ENCODE measurements around the gene IFRD2. TPM values are rescaled to one million over a fixed set of nuclear protein-coding genes. Genes with fewer than 3 reads are reported as not detected.

Gene IFRD2
- total and polyA plus RNA-seq, 2 of the 13 experiments (the other 11 are each of a cell fraction or from before 2014, with no cell fraction given): 32.8 to 96.1 TPM

- TF ChIP-seq ZNF788 (CRISPR knock-in tag; IDR thresholded peaks at IDR 0.05; ENCODE audit: borderline replicate concordance): no peak
- TF ChIP-seq NCOR1 (IDR thresholded peaks at IDR 0.05; ENCODE audit: borderline replicate concordance, low read length): no peak
- no peak for TF ChIP-seq ZMAT5 (CRISPR knock-in tag; IDR thresholded peaks at IDR 0.05; ENCODE audit: borderline replicate concordance, low read depth)
- TF ChIP-seq NRL (CRISPR knock-in tag; IDR thresholded peaks at IDR 0.05; ENCODE audit: borderline replicate concordance): no peak
- TF ChIP-seq ZNF326 (CRISPR knock-in tag; IDR thresholded peaks at IDR 0.05; ENCODE audit: borderline replicate concordance): no peak
- TF ChIP-seq, protein P1, sequence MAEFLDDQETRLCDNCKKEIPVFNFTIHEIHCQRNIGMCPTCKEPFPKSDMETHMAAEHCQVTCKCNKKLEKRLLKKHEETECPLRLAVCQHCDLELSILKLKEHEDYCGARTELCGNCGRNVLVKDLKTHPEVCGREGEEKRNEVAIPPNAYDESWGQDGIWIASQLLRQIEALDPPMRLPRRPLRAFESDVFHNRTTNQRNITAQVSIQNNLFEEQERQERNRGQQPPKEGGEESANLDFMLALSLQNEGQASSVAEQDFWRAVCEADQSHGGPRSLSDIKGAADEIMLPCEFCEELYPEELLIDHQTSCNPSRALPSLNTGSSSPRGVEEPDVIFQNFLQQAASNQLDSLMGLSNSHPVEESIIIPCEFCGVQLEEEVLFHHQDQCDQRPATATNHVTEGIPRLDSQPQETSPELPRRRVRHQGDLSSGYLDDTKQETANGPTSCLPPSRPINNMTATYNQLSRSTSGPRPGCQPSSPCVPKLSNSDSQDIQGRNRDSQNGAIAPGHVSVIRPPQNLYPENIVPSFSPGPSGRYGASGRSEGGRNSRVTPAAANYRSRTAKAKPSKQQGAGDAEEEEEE (CRISPR knock-in tag; IDR thresholded peaks at IDR 0.05; ENCODE audit: borderline replicate concordance): 0 out of 2 replicates have a peak, but pooled peaks have one; percentile 2
- TF ChIP-seq HMG20B (CRISPR knock-in tag; conservative IDR thresholded peaks at IDR 0.05): no peak
- TF ChIP-seq PHF8 (CRISPR knock-in tag; IDR thresholded peaks at IDR 0.05): no peak; the same call in 1 of the 2 replicates
- TF ChIP-seq PRPF4 (IDR thresholded peaks at IDR 0.05; ENCODE audit: low read depth, low read length, poor library complexity, severe bottlenecking): no peak
- peak; percentile 59; the same call in 1 of the 2 replicates for TF ChIP-seq ZNF556 (CRISPR knock-in tag; IDR thresholded peaks at IDR 0.05; ENCODE audit: borderline replicate concordance)
- TF ChIP-seq MEIS1 (CRISPR knock-in tag; IDR thresholded peaks at IDR 0.05; ENCODE audit: borderline replicate concordance): peak; percentile 46; the same call in 1 of the 2 replicates
- TF ChIP-seq ZHX2 (IDR thresholded peaks at IDR 0.05; ENCODE audit: low read depth): 0 out of 2 replicates have a peak, but pooled peaks have one; percentile 25
- TF ChIP-seq ZHX2 (CRISPR knock-in tag; IDR thresholded peaks at IDR 0.05; ENCODE audit: borderline replicate concordance): no peak
- no peak for TF ChIP-seq E2F1 (CRISPR knock-in tag; IDR thresholded peaks at IDR 0.05)
- TF ChIP-seq ZNF660 (CRISPR knock-in tag; IDR thresholded peaks at IDR 0.05; ENCODE audit: borderline replicate concordance, low read depth): no peak
These were observed 30.3 kb upstream of the IFRD2 start, which contains the start of gene HYAL2 (continued) for GRCh38 chr3:50322386-50323091.

Measured in HepG2 (cell line).